Measurements from ENCODE around the gene RSF1. TPM values are rescaled to one million over a fixed set of nuclear protein-coding genes. Genes with fewer than 3 reads are reported as not detected.

Gene RSF1
- total RNA-seq, 1 donor from 2014 or later: 68.8 TPM

DNA sequence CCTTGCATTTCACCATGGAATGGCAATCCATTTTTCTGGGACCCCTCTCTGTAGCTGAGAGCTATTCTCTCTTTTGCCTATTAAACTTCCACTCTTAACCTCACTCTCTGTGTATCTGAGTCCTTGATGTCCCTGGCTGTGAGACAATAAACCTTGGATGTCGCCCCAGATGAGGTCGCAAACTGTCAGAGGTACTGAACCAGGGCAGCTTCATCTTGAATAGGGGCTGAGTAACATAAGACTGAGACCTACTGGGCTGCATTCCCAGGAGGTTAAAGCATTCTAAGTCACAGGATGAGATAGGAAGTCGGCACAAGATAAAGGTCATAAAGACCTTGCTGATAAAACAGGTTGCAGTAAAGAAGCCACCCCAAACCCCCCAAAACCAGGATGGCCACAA, 68.0 kb downstream of the RSF1 start:
- DNase-seq: no peak
- H3K4me1 Mint-ChIP-seq: peaks cover 5% of the 10 kb centered on the region
- ChIA-PET CTCF (no interaction called here), POLR2A (no interaction called here)
- no peak for ATAC-seq (ENCODE audit: low read depth)
- H3K27me3 Mint-ChIP-seq: no peaks in the 10 kb centered on the region
- H3K27ac Mint-ChIP-seq: no peak overlapping the region
- H3K4me3 Mint-ChIP-seq: no peak overlapping the region
- H3K36me3 Mint-ChIP-seq (ENCODE audit: low read depth): peaks cover 54% of the 10 kb centered on the region
- intact Hi-C loops (cut with micrococcal nuclease): no loop called here
- H3K9me3 Mint-ChIP-seq: no peaks in the 10 kb centered on the region
- TF ChIP-seq, protein P1, sequence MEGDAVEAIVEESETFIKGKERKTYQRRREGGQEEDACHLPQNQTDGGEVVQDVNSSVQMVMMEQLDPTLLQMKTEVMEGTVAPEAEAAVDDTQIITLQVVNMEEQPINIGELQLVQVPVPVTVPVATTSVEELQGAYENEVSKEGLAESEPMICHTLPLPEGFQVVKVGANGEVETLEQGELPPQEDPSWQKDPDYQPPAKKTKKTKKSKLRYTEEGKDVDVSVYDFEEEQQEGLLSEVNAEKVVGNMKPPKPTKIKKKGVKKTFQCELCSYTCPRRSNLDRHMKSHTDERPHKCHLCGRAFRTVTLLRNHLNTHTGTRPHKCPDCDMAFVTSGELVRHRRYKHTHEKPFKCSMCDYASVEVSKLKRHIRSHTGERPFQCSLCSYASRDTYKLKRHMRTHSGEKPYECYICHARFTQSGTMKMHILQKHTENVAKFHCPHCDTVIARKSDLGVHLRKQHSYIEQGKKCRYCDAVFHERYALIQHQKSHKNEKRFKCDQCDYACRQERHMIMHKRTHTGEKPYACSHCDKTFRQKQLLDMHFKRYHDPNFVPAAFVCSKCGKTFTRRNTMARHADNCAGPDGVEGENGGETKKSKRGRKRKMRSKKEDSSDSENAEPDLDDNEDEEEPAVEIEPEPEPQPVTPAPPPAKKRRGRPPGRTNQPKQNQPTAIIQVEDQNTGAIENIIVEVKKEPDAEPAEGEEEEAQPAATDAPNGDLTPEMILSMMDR (IDR thresholded peaks at IDR 0.05): no peak

DNA sequence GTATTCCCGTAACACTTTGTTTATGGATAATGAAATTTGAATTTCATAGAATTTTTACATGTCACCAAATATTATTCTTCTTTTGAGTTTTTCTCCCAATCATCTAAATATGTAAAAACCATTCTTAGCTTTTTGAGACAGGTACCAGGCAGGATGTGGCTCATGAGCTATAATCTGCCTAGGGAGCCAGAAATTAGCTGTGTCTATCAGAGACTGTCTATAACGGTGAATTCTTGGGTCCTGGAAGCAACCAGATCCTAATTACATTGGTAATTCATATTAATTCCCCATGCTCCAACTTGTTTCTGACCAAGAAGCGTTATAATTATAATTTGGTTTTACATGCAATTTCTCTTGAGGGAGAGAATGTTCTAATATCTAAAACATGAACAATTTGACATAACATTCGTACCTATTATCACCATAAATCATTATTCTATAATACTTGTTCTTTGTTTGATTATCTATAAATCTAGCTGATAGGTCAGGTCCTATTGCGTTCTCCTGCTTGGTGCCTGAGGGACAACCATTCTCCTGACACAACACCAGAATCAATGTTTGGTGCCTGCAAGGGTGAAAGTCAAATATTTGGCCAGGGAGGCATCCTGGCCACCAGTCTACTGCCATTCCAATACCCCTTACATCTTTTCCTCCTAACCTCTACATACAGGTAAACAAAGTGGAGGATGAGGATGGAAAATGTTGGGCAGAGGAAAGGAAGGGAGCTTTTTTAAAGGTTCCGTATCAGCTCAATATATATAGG, 69.9 kb downstream of the RSF1 start:
- DNase-seq (no peak), ATAC-seq (ENCODE audit: low read depth) (no peak)
- Mint-ChIP-seq H3K4me1 (peaks cover 7% of the 10 kb centered on the region), H3K36me3 (ENCODE audit: low read depth) (peaks cover 52% of the 10 kb centered on the region), H3K9me3 (no peaks in the 10 kb centered on the region), H3K27me3 (no peaks in the 10 kb centered on the region), H3K27ac (no peak overlapping the region), H3K4me3 (no peak overlapping the region)
- TF ChIP-seq, protein P1 (IDR thresholded peaks at IDR 0.05): no peak
- intact Hi-C loops (cut with micrococcal nuclease): no loop called here
- ChIA-PET POLR2A (no interaction called here), CTCF (no interaction called here)

DNA sequence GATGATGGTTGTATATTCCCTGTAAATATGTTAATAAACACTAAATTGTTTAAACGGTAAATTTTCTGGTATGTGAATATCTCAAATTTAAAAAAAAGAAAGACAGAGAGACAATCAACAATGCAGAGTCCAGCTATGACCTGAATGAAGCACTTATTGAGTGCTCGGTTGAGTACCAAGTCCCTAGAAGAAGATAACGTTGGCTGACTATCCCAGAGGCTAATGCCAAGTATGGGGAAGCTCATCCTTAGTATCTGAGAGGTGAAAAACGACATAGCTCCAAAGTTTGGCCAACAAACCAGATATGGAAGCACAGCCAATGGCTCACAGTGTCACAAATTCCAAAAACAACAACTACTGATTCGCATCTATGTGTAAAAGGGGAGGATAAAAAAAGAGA, 71.3 kb downstream of the RSF1 start:
- intact Hi-C loops (cut with micrococcal nuclease): no loop called here
- H3K4me1 Mint-ChIP-seq: peaks cover 4% of the 10 kb centered on the region
- ChIA-PET CTCF (no interaction called here), POLR2A (no interaction called here)
- peaks cover 53% of the 10 kb centered on the region for H3K36me3 Mint-ChIP-seq (ENCODE audit: low read depth)
- H3K27me3 Mint-ChIP-seq: no peaks in the 10 kb centered on the region
- no peak overlapping the region for H3K27ac Mint-ChIP-seq
- H3K9me3 Mint-ChIP-seq: no peaks in the 10 kb centered on the region
- ATAC-seq (ENCODE audit: low read depth): no peak
- TF ChIP-seq, protein P1 (IDR thresholded peaks at IDR 0.05): no peak
- no peak for DNase-seq
- no peak overlapping the region for H3K4me3 Mint-ChIP-seq

DNA sequence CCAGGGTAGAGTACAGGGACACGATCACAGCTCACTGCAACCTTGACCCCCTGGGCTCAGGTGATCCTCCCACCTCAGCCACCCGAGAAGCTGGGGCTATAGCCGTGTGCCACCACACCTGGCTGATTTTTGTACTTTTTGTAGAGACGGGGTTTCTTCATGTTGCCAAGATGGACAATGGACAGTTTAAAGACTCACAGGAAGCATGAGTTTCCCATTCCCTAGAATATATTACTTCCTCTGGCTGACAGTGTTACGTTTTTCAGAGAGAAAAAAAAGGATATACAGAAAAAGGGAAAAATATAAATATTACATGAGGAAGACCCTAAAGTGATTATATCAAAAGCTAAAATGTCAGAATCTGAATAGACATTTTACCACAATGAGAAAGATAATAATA, 72.3 kb downstream of the RSF1 start:
- Mint-ChIP-seq H3K4me3 (no peak overlapping the region), H3K27ac (no peak overlapping the region), H3K4me1 (peaks cover 4% of the 10 kb centered on the region), H3K27me3 (no peaks in the 10 kb centered on the region), H3K36me3 (ENCODE audit: low read depth) (peaks cover 46% of the 10 kb centered on the region), H3K9me3 (no peaks in the 10 kb centered on the region)
- DNase-seq (no peak), ATAC-seq (ENCODE audit: low read depth) (no peak)
- intact Hi-C loops (cut with micrococcal nuclease): no loop called here
- ChIA-PET CTCF (no interaction called here), POLR2A (no interaction called here)
- TF ChIP-seq, protein P1 (IDR thresholded peaks at IDR 0.05): no peak

DNA sequence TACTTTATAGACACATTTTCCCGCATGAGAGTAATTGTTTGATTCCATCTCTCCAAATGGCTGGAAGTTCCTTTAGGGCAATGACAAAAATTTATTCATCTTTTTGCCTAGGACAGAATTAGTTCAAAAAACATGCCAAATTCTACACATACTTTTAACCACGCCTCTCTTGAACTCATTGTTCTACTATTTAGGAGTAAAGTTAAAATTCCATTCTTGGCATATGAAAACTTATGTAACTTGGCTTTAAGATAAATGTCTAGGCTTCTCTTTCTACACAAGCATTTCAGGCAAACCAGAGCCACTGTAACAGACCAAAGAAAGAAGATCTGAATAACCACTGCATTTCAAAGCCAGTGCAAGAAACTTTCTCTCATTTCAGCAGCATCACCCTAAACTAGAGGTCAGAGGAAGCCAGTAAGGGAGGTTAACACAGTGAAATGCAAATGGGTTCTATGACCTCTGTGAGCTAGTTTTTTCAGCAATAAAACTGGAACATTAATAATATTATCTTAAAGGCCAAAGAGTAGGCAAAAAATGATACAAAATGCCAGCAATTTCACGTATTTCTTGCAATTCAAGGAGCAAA, 73.0 kb downstream of the RSF1 start:
- Mint-ChIP-seq H3K4me1 (peaks cover 4% of the 10 kb centered on the region), H3K9me3 (no peaks in the 10 kb centered on the region), H3K27me3 (no peaks in the 10 kb centered on the region), H3K36me3 (ENCODE audit: low read depth) (peaks cover 48% of the 10 kb centered on the region), H3K4me3 (no peak overlapping the region), H3K27ac (no peak overlapping the region)
- TF ChIP-seq, protein P1 (IDR thresholded peaks at IDR 0.05): no peak
- ATAC-seq (ENCODE audit: low read depth) (no peak), DNase-seq (no peak)
- ChIA-PET POLR2A (no interaction called here), CTCF (no interaction called here)
- intact Hi-C loops (cut with micrococcal nuclease): no loop called here

Data from activated B cell treated with CpG ODN at 0.5 μM for 24 hours (primary cell).